ENCODE measurements around the gene NLRC5.
"Not testable (repeated sequence)": the region's sequence is repeated elsewhere in the genome, so short reads cannot be mapped to it uniquely, and the experiment has no call there.

The NLRC5 gene

GRCh38 chr16:56987692-56988091 lies 1.7 kb upstream of the NLRC5 start:
- no peak for TF ChIP-seq CTCF (conservative IDR thresholded peaks at IDR 0.05; ENCODE audit: low read depth, low read length)
- no peak overlapping the region for H3K4me3 ChIP-seq (ENCODE audit: low read depth, low read length)
- no peak for DNase-seq (ENCODE audit: low read depth)

GRCh38 chr16:56988161-56988947 lies 1.0 kb upstream of the NLRC5 start:
- TF ChIP-seq CTCF (conservative IDR thresholded peaks at IDR 0.05; ENCODE audit: low read depth, low read length): no peak
- peak overlapping the region; percentile 81 for H3K4me3 ChIP-seq (ENCODE audit: low read depth, low read length)
- DNase-seq (ENCODE audit: low read depth): peak; percentile 15

GRCh38 chr16:56989988-56990387 lies 631 bp downstream of the NLRC5 start:
- DNase-seq (ENCODE audit: low read depth): no peak
- H3K4me3 ChIP-seq (ENCODE audit: low read depth, low read length): peak overlapping the region; percentile 81
- TF ChIP-seq CTCF (conservative IDR thresholded peaks at IDR 0.05; ENCODE audit: low read depth, low read length): no peak

- no peak for TF ChIP-seq CTCF (conservative IDR thresholded peaks at IDR 0.05; ENCODE audit: low read depth, low read length)
- peak overlapping the region; percentile 81 for H3K4me3 ChIP-seq (ENCODE audit: low read depth, low read length)
- DNase-seq (ENCODE audit: low read depth): no peak
Observed at GRCh38 chr16:56990407-56991286, 1.3 kb downstream of the NLRC5 start.

- not testable (repeated sequence) for H3K4me3 ChIP-seq (ENCODE audit: low read depth, low read length); DNase-seq (ENCODE audit: low read depth)
Observed at GRCh38 chr16:56992431-56992830, 3.1 kb downstream of the NLRC5 start.

GRCh38 chr16:56993204-56993603 lies 3.8 kb downstream of the NLRC5 start:
- TF ChIP-seq CTCF (conservative IDR thresholded peaks at IDR 0.05; ENCODE audit: low read depth, low read length): no peak
- H3K4me3 ChIP-seq (ENCODE audit: low read depth, low read length): no peak overlapping the region
- DNase-seq (ENCODE audit: low read depth): peak; percentile 49

- TF ChIP-seq CTCF (conservative IDR thresholded peaks at IDR 0.05; ENCODE audit: low read depth, low read length): no peak
- no peak for DNase-seq (ENCODE audit: low read depth)
- no peak overlapping the region for H3K4me3 ChIP-seq (ENCODE audit: low read depth, low read length)
Observed at GRCh38 chr16:56994311-56994710, 5.0 kb downstream of the NLRC5 start.

Measured in choroid plexus epithelial cell (primary cell).